Fibroblast of pulmonary artery (primary cell): ENCODE data around the gene COG7.
A peak's percentile ranks its signal among the peaks of the same experiment; 100 is the strongest.
"Not testable (repeated sequence)": the region's sequence is repeated elsewhere in the genome, so short reads cannot be mapped to it uniquely, and the experiment has no call there.

ENCODE experiments used
- DNase-seq: peaks from one replicate; pipeline ENCODE4 v3.0.0-alpha.2; 2010; ENCODE audit warnings: low read depth
- H3K4me3 ChIP-seq: replicated peaks from 2 replicates; pipeline ENCODE4 v1.5.1; 2011; ENCODE audit warnings: low read depth, mild to moderate bottlenecking, control low read depth, low read length, moderate library complexity
- TF ChIP-seq, protein P1 (sequence below): IDR thresholded peaks from 2 replicates; pipeline ENCODE4 v1.5.1; 2011; ENCODE audit warnings: mild to moderate bottlenecking, control low read depth, low read length, inconsistent platforms; ENCODE audit errors: missing control alignments

The COG7 gene

DNA sequence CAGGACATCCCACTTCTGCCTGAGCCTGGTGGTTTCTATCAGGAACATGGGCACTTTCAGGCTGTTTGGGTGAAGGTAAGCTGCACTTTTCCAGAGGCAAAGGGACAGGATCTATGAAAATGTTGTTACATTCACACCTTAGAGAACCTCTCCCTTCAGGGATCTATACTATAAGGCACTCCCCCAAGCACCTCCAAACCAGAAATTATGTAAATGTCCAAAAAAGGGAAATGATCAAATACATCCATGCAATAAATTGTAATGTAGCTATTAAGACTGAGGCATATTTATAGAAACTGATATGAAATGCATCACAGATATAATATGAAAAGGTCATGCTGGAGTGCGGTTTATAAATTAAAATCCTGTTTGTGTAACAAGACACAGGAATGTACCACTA, 23.3 kb upstream of the COG7 start:
- no peak overlapping the region for H3K4me3 ChIP-seq
- TF ChIP-seq, protein P1, sequence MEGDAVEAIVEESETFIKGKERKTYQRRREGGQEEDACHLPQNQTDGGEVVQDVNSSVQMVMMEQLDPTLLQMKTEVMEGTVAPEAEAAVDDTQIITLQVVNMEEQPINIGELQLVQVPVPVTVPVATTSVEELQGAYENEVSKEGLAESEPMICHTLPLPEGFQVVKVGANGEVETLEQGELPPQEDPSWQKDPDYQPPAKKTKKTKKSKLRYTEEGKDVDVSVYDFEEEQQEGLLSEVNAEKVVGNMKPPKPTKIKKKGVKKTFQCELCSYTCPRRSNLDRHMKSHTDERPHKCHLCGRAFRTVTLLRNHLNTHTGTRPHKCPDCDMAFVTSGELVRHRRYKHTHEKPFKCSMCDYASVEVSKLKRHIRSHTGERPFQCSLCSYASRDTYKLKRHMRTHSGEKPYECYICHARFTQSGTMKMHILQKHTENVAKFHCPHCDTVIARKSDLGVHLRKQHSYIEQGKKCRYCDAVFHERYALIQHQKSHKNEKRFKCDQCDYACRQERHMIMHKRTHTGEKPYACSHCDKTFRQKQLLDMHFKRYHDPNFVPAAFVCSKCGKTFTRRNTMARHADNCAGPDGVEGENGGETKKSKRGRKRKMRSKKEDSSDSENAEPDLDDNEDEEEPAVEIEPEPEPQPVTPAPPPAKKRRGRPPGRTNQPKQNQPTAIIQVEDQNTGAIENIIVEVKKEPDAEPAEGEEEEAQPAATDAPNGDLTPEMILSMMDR: no peak
- DNase-seq: no peak

DNA sequence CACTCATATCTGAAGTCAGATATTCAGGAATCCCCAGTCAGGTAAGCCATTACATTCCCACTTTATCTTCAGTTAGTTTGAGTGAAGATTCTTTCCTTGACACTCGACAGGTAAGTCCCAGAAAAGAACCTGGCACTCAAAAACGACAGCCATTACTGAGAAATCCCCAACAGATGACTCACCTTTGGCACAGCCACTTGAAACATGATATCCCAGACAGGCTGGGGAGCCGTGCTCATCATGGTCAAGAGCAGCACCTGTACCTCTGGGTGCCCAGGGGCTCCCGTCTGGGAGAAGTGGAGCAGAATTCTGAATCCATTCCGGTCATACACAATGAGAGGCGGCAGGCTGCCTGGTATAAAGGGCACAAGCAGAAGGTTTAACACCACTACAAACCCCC, 16.8 kb upstream of the COG7 start:
- TF ChIP-seq, protein P1: no peak
- DNase-seq: peak; percentile 22
- H3K4me3 ChIP-seq: no peak overlapping the region

DNA sequence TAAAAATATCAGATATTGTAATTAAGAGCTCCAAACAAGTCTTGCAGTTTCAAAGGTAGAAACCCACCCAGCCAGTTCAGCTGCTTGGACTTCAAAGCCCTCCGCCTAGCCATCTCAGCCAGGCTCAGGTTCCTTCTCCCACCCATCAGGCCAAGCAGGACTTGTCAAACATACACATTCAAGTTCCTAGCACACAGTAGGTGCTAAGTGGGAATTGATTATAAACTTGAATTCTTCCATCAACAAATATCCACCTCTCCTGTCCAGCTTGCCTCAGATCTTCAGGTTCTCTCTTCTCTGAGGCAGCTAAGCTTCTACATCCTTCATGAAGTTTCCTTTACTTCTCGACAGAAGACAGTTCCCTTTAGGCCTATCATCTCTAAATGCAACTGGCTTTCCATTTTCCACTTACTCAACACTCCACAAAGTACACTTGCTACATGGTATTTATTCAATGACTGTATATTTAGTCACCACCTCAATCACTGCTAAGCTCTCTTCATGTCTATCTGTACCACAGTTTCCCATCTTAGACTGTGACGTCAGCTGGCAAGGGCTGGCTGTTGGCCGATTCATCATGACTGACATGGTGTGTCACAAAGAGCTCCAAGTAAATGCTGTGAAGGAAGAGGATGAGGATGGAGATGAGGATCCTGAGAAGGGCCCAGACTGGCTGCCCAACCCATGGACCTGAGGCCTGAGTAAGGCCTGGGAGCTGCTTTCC, 13.3 kb upstream of the COG7 start:
- DNase-seq: peak; percentile 47
- H3K4me3 ChIP-seq: no peak overlapping the region
- TF ChIP-seq, protein P1: no peak

DNA sequence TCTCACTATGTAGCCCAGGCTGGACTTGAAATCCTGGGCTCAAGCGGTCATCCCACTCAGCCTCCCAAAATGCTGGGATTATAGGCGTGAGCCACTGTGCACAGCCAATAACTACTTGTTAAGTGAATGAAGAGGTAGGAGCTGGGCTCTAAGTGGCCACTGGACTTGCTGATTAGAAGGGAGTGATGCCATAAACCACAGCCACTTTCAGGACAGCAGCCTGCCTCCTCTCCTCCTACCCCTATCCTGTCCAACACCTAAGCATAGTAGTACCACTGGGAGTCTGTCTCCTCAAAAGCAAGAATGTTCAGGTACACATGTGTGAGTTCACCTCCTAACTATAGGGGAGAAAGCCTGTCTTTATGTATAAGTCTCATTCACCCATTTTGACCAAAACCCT, 12.2 kb upstream of the COG7 start:
- no peak overlapping the region for H3K4me3 ChIP-seq
- TF ChIP-seq, protein P1: no peak
- DNase-seq: no peak

DNA sequence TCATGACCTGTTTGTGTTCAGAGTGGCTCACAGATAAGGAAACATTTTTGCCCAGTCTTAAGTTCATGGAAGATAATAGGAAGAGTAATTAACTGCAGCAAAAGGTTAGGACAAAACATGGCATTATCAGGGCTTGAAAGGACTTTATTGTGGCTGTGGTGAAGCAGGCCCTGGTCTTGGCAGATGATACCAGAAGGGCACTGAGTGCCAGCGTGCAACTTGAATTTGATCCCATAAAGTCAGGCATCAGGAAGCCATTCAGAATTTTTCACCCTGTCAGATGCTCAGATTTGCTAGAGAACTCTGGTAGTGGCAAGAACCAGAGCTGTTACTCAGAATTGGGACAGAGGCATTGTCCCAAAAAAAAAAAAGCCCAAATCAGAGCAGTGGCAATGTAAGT, 11.2 kb upstream of the COG7 start:
- no peak for DNase-seq
- no peak overlapping the region for H3K4me3 ChIP-seq
- TF ChIP-seq, protein P1: no peak

DNA sequence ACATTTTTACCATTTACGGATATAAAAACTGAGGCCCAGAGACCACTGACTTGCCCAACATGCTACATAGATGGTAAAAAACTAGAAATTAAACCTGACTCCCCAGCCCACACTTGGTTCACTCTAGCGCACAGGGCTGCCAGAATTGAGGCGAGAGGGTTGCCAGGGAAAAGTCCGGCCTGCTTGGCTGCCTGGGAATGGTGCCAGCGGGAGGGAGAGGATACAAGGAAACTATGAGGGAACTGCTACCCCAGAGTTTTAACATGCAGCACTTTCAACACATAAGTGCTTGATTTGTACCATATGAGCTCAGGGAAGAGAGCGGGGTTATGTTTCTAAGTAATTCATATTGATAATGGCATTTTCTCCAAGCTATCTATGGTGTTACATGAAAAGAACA, 10.0 kb upstream of the COG7 start:
- not testable (repeated sequence) for H3K4me3 ChIP-seq
- DNase-seq: peak; percentile 83

DNA sequence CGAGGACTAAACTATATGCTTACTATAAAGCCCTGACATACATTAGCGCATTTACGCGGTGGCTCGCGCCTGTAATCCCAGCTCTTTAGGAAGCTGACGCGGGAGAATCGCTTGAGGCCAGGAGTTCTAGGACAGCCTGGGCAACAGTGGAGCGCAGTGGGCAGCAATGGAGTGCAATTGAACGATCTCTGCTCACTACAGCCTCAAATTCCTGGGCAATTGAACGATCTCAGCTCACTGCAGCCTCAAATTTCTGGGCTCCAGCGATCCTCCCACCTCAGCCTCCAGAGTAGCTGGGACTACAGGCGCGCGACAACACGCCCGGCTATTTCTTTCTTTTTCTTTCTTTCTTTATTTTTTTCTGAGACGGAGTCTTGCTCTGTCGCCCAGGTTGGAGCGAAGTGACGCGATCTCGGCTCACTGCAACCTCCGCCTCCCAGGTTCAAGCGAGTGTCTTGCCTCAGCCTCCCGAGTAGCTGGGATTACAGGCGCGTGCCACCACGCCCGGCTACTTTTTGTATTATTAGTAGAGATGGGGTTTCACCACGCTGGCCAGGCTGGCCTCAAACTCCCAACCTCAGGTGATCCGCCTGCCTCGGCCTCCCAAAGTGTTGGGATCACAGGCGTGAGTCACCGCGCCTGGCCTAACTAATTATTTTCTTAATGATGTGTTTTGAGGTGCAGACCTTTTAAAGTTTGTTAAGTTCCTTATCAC, 506 bp upstream of the COG7 start:
- peak overlapping the region; percentile 95 for H3K4me3 ChIP-seq
- DNase-seq: no peak
- TF ChIP-seq, protein P1: no peak
